ENCODE data around the gene DGCR8.

The DGCR8 gene

DNA sequence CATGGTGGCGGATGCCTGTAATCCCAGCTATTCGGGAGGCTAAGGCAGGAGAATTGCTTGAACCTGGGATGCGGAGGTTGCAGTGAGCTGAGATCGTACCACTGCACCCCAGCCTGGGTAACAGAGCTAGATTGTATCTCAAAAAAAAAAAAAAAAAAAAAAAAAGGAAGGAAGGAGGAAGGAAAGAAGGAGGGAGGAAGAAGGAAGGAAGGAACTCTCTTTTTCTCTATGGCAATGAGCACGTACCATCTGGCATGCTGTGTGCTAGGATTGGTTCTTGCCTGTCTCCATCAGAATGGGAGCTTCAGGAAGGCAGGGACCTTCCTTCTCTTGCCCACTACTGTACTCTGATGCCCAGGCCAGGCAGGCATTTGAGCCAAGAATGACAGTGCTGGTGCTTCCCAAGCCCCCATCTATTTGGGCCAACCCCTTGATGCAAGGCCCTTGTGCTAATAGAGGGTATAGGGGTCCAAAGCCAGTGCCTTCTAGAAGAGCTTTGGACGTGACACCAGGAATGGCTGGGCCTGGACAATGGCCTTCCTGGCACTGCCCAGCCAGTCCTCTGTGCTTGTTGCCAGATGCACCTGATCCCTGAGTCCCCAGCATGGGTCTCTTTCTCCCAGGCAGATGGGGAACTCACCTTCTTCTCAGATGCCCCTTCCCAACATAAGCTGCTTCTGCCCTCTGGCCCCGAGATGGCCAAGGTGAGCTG, 10.6 kb upstream of the DGCR8 start:
- DNase-seq = no peak

DNA sequence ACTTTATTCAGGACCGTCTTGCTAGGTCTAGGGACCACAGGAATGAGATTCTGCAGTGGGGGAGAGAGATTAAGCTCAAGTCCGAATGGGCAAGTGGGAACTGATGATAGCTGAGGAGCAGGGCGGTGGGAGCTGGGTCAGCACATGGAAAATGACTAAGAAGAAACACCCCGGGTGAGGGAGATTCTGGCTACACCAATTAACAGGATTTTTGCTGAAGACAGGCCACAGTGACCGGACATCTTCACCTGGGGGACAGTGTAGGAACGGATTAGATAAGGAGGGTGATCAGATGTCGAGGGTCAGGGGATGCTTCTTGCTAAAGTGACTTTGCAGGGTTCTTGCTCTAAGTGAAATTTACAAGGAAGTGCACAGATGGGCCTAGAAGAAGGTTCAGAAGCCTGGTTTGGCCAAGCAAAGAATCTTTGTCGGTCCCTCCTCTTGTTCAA, 8.5 kb upstream of the DGCR8 start:
- no peak for DNase-seq

DNA sequence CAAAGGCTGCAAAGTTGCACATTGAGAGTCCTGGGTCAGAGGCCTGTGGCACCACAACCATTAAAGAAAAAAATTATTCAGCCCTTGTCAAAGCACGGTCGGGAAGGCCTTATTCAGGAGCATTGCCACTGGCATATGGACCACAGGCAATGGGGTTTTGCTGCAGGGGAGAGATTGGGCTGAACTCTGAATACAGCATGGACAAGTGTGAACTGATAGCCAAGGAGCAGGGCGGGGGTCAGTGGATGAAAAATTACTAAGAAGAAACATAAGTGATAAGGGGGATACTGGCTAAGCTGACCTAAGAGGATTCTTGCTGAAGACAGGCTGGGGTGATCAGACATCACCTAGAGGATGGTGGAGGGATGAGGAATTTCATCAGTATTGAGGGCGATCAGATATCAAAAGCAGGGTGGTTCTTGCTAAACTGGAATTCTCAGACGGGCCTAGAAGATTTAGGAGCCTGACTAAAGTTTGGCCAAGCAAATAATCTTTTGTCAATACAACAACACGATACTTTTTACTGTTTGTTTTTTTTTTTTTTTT, 3.3 kb upstream of the DGCR8 start:
- no peak for DNase-seq

DNA sequence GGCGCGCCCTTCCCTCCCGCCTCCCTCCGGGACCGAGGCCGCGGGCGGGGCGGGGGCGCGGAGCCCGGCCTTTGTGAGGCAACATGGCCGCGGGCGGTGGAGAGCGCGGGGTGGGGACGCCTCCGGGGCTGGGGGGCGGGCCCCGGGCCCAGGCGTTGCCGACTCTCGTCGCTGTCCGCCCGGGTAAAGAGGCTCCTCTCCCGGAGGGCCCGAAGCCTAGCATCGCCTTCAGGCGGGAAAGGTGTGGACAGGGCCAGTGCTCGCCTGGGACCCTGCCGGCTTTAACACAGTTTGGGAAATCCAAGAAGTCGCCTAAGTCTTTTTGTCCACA, 369 bp downstream of the DGCR8 start:
- DNase-seq = no peak

DNA sequence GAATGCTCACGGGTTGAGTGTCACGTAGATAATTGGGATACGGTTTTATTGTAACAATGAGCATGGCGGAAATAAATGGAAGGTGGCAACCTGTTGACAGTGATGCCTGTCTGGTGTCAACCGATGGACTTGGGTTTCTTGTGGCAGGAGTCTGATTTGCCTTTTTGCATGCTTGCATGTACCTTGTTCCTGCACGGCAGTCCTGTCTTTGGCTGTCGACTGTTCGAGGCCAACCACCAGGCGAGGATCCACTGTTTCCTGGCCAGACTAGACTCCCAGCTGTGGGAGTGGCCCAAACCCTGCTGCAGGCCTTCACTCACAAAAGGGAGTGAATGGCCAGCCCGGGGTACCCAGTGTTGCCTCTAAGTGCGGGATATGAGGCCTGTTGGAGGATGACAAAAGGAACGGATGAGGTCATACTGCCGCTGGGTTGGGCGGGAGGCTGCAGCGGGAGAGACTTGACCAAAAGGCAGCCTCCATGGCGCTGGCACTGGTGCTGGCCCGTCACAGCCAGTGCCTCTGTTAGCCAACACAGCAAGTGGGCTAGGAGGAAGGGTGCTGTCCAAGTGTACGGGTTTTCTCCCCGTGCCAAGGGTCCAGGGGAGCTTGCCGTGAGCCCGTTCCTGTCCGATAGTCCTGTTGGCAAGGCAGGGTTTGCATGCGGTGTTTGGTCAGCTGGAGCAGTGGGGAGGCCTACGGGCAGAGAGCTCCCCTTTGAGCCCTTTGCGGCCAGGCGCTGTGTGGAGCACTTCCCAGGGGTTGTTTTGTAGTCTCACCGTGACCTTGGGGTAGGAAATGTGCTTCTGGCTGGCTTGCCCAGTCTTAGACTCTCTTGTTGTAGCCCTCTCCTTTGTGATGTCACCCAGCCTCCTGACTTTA, 974 bp downstream of the DGCR8 start:
- DNase-seq = no peak

DNA sequence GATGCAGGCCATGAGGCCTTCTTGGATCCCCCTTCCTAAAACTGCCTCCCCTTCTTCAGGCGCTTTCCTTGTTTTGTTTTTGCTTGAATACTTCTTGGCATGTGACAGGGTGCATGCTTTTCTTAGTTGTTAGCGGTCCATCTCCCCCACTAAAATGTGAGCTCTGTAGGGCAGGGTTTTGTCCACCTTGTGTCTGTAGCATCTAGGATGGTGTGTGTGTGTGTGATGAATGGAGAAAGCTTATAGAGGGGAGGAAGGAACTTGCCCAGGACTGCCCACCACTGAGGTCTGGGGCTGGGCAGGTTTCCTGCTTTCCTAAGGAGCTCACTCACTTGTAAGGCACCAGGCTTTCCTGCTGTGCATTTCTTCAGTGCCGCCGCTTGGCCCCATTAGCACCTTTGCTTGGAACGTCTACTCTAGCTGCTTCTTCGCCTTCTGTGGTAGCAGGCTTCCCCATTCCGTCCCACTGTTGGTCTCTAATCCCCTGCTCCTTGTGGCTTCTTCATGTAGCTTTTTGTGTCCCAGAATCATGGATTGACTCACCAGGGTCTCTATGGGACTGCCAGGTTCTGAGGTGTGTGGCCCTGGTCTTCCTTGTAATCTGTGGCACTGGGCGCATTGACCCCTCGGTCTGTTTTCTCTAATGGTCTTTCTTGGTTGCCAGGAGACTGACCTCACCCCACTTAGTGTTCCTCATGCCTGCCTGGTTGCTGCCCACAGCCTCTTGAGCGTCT, 3.3 kb downstream of the DGCR8 start:
- DNase-seq = no peak

DNA sequence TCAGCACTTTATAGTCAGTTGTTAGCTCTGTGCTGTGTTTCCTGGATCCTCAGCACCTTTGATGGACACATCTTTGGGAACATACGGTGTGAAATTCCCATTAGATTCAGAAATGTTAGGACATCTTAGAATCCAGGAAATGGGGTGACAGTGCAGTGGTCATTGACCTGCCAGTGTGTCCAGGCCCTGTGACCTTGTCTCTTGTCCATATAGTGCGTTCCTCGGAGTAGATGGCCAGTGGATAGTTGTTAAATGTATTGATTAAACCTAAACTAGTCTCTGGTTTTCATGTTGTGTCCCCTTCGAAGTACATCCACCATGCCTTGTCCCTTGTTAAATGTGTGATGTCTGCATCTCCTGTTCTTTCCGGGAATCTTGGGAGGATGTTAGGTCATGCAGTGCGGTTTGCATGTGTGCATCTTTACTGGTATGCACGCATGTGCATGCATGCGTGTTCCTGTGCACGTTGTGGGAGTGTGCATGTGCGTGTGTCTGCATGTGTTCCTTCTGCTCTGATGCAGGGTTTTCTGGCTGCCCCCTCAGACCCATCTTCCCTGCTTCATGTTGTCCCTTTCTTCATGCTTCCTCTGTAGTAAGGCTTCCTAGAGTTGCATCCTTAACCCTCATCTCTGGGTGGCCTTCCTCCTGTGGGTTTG, 4.0 kb downstream of the DGCR8 start:
- no peak for DNase-seq

DNA sequence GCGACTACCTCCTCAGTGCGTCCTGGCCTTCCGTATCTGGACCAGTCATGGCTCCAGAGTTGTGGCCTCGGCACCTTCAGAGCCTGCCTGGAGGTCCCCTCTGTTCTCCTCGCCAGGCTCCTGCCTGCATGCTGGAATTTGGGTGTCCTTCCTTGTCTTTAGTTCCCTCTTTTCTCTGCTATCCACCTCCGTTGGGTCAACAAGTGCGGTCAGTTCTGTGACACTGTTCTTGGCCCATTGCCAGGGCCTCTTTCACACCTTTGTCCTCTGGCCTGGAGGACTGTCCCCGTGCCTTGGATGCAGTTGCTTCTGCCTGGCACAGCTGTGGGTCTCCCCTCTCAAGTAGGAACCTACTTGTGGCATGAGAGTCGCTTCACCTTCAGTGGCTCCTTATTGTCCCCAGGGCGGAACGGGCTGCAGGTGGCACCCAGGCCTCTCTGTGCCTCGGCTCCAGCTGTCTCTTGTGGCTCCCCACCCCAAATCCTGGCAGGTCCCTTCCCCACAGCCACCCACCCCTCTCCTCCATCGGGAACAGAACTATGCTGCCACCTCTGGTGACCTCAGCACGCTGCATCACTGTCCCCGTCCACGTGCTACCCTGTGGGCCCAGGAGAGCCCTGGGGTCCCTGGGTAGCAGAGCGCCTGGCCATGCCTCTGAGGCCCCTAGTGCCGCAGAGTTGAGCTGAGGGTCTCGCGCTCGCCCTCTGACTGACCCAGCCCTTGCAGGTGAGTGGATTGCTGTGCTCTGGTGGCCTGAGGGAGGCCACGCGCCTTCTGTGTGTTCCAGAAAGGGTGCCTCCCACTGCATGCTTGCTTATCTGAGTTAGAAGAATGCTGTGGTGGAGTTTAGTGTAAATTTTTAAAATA, 4.7 kb downstream of the DGCR8 start:
- DNase-seq = no peak

DNA sequence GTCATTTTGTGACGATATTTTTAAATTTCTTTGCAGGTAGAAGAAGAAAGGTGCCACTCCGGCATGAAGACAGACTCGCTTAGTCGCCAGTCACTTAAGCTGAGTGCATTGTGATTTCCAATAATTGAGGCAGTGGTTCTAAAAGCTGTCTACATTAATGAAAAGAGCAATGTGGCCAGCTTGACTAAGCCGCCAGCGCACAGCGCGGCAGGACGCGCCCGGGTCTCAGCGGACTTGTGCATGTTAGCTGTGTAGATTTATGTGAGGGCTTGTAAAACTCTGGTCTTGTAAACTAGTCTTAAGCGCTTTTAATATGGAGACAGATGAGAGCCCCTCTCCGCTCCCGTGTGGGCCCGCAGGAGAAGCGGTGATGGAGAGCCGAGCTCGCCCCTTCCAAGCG, 5.6 kb downstream of the DGCR8 start:
- no peak for DNase-seq

DNA sequence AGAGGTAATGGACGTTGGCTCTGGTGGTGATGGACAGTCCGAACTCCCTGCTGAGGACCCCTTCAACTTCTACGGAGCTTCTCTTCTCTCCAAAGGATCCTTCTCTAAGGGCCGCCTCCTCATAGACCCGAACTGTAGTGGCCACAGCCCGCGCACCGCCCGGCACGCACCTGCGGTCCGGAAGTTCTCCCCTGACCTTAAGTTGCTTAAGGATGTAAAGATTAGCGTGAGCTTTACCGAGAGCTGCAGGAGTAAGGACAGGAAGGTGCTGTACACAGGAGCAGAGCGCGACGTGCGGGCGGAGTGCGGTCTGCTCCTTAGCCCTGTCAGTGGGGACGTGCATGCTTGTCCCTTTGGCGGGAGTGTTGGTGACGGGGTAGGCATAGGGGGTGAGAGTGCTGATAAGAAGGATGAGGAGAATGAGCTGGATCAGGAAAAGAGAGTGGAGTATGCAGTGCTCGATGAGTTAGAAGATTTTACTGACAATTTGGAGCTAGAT, 6.1 kb downstream of the DGCR8 start:
- DNase-seq = no peak

DNA sequence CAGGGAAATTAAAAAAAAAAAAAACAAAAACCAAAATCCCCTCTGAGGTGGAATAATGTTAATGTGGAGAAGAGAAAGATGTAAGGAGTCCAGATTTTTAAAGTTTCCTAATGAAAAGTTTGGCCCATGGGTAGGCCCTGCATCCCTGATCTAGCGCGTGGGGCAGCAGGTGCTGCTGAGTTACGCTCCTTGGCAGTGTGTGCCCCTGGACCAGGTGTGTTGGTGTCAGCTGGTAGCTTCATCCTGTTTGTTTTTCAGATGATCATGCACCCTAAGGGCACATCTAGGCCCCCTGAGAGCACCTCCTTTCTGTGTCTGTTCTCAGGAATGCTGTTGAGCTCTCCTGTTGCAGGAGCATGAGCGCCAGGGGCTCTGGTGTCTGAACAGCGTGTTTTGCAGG, 6.7 kb downstream of the DGCR8 start:
- DNase-seq = no peak

DNA sequence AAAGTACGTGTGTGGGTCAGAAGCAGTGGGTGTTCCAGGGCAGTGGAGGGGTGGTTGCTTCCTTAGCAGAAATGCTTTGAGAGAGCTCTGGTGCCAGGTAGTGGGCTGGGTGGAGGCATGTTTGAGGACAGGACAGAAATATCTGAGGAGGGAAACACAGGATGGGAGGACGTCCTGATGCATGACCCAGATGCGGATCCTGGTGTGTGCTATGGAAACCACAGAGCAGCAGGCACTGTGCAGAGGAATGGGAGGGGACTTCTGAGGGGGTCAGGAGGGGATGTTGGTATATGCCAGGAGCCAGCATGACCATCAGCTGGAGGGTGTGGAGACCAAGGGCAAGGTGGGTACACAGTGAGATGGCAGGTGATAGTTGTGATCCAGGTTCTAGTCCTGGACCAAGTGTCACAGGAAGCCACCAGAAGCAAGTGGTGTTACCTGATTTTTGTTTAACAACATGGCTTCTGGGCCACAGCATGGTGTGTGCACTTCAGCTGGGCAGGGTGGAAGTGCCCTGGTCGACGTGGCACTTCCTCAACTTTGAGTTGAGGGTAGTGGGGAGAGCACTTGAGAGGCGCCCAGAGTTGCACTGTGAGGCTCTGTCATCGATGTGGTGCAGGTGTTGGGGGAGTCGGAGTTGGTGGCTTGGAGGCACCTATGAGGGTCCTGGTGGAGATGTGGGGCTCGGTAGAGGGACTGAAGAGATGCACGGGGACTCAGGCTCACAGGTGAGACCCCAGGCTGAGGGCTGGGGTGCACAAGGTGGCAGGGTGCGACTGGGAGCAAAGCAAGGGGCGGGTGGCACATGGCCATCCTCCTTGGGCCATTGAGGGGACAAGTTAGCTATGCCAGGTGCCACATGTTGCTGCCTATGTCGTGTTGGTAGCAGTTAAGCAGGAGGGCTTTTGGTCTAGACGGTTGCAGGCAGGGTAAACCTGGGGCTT, 7.5 kb downstream of the DGCR8 start:
- no peak for DNase-seq

DNA sequence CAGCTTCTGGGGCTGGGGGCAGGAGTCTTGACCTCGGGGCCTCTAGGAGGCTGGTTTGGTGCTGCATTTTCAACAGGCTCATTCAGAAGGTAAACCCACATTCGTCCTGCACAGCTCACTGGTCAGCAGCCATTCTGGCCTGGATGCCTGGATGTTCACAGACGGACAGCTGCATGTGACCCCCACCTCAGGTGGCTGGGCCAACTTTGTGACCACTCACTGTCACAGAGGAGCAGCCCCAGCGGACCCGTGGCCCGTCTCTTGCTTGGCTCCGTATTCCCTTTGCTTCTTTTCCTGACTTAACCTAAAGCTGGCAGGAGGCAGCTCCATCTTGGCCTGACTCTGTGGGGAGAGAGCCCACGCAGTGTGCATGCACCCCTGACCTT, 8.2 kb downstream of the DGCR8 start:
- no peak for DNase-seq

DNA sequence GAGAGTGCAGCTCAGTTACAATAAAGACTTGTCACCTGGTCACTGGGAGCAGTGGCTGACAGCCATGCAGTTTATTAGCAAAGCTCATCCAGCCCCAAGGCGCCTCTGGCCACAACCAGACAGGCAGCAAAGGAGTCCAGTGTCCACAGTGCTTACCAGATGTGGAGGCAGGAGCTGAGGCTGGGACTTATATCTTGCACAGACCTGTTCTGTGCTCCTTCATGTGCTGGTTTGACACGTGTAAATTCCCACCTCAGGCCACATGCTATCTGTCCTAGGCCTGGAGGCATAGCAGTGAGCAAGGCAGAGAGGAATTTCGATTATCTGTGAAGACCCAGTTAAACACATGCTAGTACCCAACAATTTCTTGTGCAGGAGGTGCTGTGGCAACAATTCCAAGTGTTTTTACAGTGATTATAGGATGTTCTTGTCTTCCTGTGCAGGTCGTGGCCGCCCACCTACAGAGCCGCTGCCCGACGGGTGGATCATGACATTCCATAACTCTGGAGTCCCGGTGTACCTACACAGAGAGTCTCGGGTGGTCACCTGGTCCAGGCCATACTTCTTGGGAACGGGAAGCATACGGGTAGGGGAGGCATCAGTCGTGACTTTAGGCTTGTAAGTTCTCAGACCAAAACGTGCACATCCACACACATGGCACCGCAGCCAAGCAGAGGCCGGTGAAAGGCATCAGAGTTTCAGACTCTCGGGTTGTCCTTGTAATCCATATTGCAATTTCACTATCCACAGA, 9.4 kb downstream of the DGCR8 start:
- DNase-seq = no peak

DNA sequence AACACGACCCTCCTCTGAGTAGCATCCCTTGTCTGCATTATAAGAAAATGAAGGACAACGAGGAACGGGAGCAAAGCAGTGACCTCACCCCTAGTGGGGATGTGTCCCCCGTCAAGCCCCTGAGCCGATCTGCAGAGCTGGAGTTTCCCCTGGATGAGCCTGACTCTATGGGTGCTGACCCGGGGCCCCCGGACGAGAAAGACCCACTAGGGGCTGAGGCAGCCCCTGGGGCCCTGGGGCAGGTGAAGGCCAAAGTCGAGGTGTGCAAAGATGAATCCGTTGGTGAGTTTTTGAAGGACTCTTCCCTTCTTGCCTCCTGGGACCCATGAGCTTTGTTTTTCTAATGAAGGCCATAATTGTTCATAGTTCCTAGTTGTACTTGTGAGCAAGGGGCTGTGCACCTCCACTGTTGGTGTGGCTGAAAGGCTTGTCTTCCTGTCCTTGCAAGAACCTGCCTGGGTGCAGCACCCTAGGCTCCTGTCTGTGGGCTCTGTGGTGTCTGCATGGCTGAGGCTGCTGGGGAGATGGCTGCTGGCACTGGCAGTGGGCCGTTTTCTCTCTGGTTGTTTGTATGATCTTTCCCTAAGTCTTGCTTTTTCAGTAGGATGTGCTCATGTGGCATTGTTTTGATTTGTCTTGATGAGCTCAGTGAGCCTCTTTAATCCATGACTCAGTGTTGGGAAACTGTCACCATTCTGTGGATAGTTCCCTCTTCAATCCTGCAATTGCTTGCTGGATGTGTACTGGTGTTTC, 10.1 kb downstream of the DGCR8 start:
- no peak for DNase-seq

DNA sequence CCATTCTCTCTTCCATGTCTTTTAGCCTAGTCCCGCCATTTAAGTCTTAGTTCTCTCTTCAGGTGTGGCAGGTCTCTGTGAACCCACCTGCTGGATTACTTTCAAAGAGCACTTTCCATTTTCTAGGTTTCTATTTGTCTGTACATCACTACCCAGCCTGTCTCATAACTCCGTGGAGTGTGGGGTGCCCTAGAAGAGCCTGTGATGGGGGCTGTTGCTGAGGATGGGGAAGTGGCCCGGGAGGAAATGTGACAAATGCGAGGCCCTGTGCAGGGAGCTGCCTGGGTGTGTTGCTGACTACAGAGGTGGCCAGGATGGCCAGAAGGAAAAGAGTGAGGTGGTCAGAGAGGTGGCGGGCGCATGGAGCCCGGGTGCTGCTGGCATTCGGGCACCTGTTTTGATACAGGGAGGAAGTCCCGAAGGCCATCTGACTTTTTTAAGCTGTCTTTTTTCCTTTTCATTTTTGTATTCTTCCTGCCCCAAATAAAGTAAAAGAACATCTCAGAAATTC, 10.7 kb downstream of the DGCR8 start:
- no peak for DNase-seq

DNA sequence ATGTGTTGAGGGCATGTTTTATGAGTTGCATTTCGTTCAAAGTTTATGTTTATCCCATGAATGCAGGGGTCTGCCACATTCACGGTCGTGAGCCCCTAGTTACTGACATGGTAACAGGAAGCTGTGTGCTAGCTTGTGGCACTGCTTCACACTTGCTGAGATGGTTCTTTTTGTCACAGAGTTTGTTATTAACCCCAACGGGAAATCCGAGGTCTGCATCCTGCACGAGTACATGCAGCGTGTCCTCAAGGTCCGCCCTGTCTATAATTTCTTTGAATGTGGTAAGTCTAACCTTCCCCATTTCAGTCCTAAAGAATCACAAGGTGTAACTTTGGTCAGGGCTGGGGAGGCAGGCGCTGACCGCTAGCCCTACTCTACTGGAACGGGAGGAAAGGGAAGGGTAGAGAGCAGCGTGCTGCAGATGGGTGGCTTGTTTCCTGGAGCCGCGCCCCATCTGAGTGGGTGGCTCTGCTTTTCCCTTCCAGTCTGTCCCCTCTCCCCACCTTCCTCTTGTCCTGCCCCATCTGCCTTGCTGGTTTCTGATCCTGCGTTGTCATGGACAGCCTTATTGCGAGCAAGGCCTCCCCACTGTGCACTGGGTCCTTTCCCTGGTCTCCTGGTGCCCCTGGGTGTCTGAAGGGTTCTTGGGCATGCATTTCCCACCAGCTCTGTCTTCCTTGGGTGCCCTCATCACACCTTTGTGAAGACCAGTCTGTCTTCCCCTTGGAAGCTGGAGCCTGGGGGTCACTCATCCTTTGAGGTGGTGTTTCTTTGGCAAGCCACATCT, 11.8 kb downstream of the DGCR8 start:
- DNase-seq = no peak

DNA sequence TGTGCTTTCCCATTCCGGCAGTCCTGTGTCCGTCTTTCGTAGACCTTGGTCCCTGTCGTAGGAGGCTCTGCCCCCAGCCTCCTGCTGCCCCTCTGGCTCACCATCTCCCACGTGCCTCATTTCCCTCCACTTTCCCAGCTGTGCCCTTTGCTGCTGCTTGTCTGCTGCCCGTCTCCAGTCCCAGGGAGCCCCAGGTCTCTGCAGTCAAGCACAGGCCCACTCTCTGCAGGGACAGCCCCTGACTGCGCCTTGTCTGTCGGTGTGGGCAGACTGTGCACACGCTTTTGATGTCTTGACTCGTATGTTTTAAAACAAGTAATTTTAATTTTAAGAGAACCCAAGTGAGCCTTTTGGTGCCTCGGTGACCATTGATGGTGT, 12.4 kb downstream of the DGCR8 start:
- DNase-seq = no peak

All from DMS 273 treated with DMSO at 0.1 percent for 48 hours (cell line).